Esophagus muscularis mucosa (tissue), 4 donors: ENCODE data around the gene WRNIP1.

Source experiments
- CTCF ChIP-seq, 3 experiments: fragments of 200-600 bp in 2 of 3; fragments of 450-650 bp in 1 of 3; sonication (generic) in 2 of 3; IDR thresholded peaks; one replicate each; pipeline ENCODE4 v1.5.1; 2017 to 2019; ENCODE audit warnings: antibody characterized with exemption in 3 of 3, mild to moderate bottlenecking in 2 of 3, moderate library complexity in 1 of 3
- EP300 ChIP-seq: sonication (generic); formaldehyde crosslinking; IDR thresholded peaks from one replicate; pipeline ENCODE4 v1.6.1; 2017; ENCODE audit warnings: antibody characterized with exemption
- POLR2A ChIP-seq: fragments of 450-650 bp; IDR thresholded peaks from one replicate; pipeline ENCODE4 v1.6.1; 2017; ENCODE audit warnings: antibody characterized with exemption, moderate library complexity, mild to moderate bottlenecking, low read depth
- POLR2AphosphoS5 ChIP-seq, 2 donors: sonication (generic); formaldehyde crosslinking; IDR thresholded peaks; one replicate each; pipeline ENCODE4 v1.6.1; 2017; ENCODE audit warnings: antibody characterized with exemption in 2 of 2

DNA sequence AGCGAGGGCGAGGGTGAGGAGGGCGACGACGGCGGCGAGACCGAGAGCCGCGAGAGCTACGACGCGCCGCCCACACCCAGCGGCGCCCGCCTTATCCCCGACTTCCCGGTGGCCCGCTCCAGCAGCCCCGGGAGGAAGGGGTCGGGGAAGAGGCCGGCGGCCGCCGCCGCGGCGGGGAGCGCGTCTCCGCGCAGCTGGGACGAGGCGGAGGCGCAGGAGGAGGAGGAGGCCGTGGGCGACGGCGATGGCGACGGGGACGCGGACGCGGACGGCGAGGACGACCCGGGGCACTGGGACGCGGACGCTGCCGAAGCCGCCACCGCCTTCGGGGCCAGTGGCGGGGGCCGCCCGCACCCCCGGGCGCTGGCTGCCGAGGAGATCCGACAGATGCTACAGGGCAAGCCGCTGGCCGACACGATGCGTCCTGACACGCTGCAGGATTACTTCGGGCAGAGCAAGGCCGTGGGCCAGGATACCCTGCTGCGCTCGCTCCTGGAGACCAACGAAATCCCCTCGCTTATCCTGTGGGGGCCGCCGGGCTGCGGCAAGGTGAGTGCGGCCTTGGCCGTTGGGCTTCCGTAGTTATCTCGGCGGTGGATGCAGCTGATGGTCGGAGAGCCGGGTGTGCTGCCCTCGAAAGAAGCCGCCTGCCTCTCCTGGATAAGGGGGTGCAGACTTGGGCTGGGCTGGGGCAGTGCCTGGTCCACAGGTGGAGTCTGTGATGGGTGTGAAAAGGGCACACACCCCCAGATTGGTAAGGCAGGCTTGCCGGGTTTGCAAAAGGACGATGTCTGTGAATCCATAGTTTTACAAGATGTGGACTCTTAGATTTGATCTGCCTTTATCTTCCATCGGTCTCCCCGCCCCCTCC is 938 bp downstream of the WRNIP1 start:
- TF ChIP-seq CTCF (IDR thresholded peaks at IDR 0.05) (no peak), EP300 (no peak), POLR2A (no peak), POLR2AphosphoS5 (IDR thresholded peaks at IDR 0.05) (no peak)
